ENCODE measurements around the gene ANKRD17.
"Not testable (repeated sequence)": the region's sequence is repeated elsewhere in the genome, so short reads cannot be mapped to it uniquely, and the experiment has no call there.

Gene ANKRD17

GRCh38 chr4:73257651-73258435 lies 755 bp downstream of the ANKRD17 start:
- DNase-seq (ENCODE audit: low read depth), result peak; percentile 40
- TF ChIP-seq CTCF (conservative IDR thresholded peaks at IDR 0.05; ENCODE audit: control insufficient read depth, insufficient read depth, low read depth, low read length), result no peak
- H3K4me3 ChIP-seq (ENCODE audit: control insufficient read depth, low read depth, low read length), result peak overlapping the region; percentile 79

- H3K4me3 ChIP-seq (ENCODE audit: control insufficient read depth, low read depth, low read length), result peak overlapping the region; percentile 79
- TF ChIP-seq CTCF (conservative IDR thresholded peaks at IDR 0.05; ENCODE audit: control insufficient read depth, insufficient read depth, low read depth, low read length), result peak; percentile 76
- peak; percentile 89 for DNase-seq (ENCODE audit: low read depth)
Measured at GRCh38 chr4:73257234-73257633, 1.4 kb downstream of the ANKRD17 start.

- DNase-seq (ENCODE audit: low read depth); H3K4me3 ChIP-seq (ENCODE audit: control insufficient read depth, low read depth, low read length): not testable (repeated sequence)
Measured at GRCh38 chr4:73255847-73256246, 2.8 kb downstream of the ANKRD17 start.

GRCh38 chr4:73252001-73252400 lies 6.6 kb downstream of the ANKRD17 start:
- TF ChIP-seq CTCF (conservative IDR thresholded peaks at IDR 0.05; ENCODE audit: control insufficient read depth, insufficient read depth, low read depth, low read length), result no peak
- DNase-seq (ENCODE audit: low read depth), result peak; percentile 38
- H3K4me3 ChIP-seq (ENCODE audit: control insufficient read depth, low read depth, low read length), result no peak overlapping the region

GRCh38 chr4:73251384-73251783 lies 7.2 kb downstream of the ANKRD17 start:
- no peak for DNase-seq (ENCODE audit: low read depth)
- TF ChIP-seq CTCF (conservative IDR thresholded peaks at IDR 0.05; ENCODE audit: control insufficient read depth, insufficient read depth, low read depth, low read length), result no peak
- no peak overlapping the region for H3K4me3 ChIP-seq (ENCODE audit: control insufficient read depth, low read depth, low read length)

GRCh38 chr4:73250642-73251041 lies 8.0 kb downstream of the ANKRD17 start:
- no peak overlapping the region for H3K4me3 ChIP-seq (ENCODE audit: control insufficient read depth, low read depth, low read length)
- DNase-seq (ENCODE audit: low read depth), result no peak
- no peak for TF ChIP-seq CTCF (conservative IDR thresholded peaks at IDR 0.05; ENCODE audit: control insufficient read depth, insufficient read depth, low read depth, low read length)

GRCh38 chr4:73248821-73249220 lies 9.8 kb downstream of the ANKRD17 start:
- no peak for DNase-seq (ENCODE audit: low read depth)

More at GRCh38 chr4:73248821-73249220, 9.8 kb downstream of the ANKRD17 start:
- TF ChIP-seq CTCF (conservative IDR thresholded peaks at IDR 0.05; ENCODE audit: control insufficient read depth, insufficient read depth, low read depth, low read length), result no peak
- H3K4me3 ChIP-seq (ENCODE audit: control insufficient read depth, low read depth, low read length), result no peak overlapping the region

All from fibroblast of mammary gland (primary cell).